Smooth muscle cell (in vitro differentiated cells): ENCODE results near the gene B3GNT8. TPM values are rescaled to one million over a fixed set of nuclear protein-coding genes. Genes with fewer than 3 reads are reported as not detected.
"Not testable (repeated sequence)": the region's sequence is repeated elsewhere in the genome, so short reads cannot be mapped to it uniquely, and the experiment has no call there.

Experiments used
- DNase-seq: peaks from one replicate; lab custom pipeline; 2025; ENCODE audit not compliant: unreplicated experiment; lab: John Stamatoyannopoulos, UW
- H2AFZ ChIP-seq: fragments of 200-600 bp; sonication (generic); 2 replicates; pipeline ENCODE4 v1.6.0; 2016; ENCODE audit warnings: antibody characterized with exemption, low read depth, mild to moderate bottlenecking
- H3F3A ChIP-seq: fragments of 200-600 bp; sonication (generic); 2 replicates; pipeline ENCODE4 v1.6.0; 2017; ENCODE audit warnings: antibody characterized with exemption, low read depth
- H3K27ac ChIP-seq: fragments of 200-600 bp; sonication (generic); 2 replicates; pipeline ENCODE4 v1.5.1; 2016; ENCODE audit warnings: low read depth, mild to moderate bottlenecking
- H3K27me3 ChIP-seq: fragments of 200-600 bp; sonication (generic); 2 replicates; pipeline ENCODE4 v1.6.1; 2016; ENCODE audit warnings: low read depth, mild to moderate bottlenecking
- H3K36me3 ChIP-seq: fragments of 200-600 bp; sonication (generic); 2 replicates; pipeline ENCODE4 v1.5.1; 2016; ENCODE audit warnings: low read depth
- H3K4me1 ChIP-seq: fragments of 200-600 bp; sonication (generic); 2 replicates; pipeline ENCODE4 v1.5.1; 2016; ENCODE audit warnings: low read depth
- H3K4me2 ChIP-seq: fragments of 200-600 bp; sonication (generic); 2 replicates; pipeline ENCODE4 v1.6.0; 2016; ENCODE audit warnings: mild to moderate bottlenecking
- H3K4me3 ChIP-seq: fragments of 200-600 bp; sonication (generic); 2 replicates; pipeline ENCODE4 v1.5.1; 2016; ENCODE audit warnings: mild to moderate bottlenecking
- H3K79me2 ChIP-seq: fragments of 200-600 bp; sonication (generic); 2 replicates; pipeline ENCODE4 v1.6.0; 2016; ENCODE audit warnings: low read depth, mild to moderate bottlenecking
- H3K9ac ChIP-seq: fragments of 200-600 bp; sonication (generic); 2 replicates; pipeline ENCODE4 v1.6.0; 2016; ENCODE audit warnings: low read depth
- H3K9me3 ChIP-seq: fragments of 200-600 bp; sonication (generic); replicated peaks from 2 replicates; pipeline ENCODE4 v1.5.1; 2016; ENCODE audit warnings: low read depth
- H4K20me1 ChIP-seq: fragments of 200-600 bp; sonication (generic); 2 replicates; pipeline ENCODE4 v1.6.0; 2016; ENCODE audit warnings: low read depth
- WGBS: methylation state at CpG from one replicate; pipeline ENCODE4 v1.1.7; 2016; ENCODE audit warnings: low lambda C conversion rate; 5-methylcytosine and 5-hydroxymethylcytosine counted together
- polyA plus RNA-seq: library from polyadenylated mRNA; unstranded; fragments of >200 nt; fragmentation: Nextera tagmentation; extraction: Ambion mirVana; gene quantifications from 2 replicates; pipeline ENCODE4 v1.2.1, GENCODE V29; 2016
- total RNA-seq: library from RNA; depleted of rRNA; stranded (reverse); fragments of >200 nt; gene quantifications from 2 replicates; pipeline ENCODE4 v1.2.3, GENCODE V29; 2014
- TF ChIP-seq, protein P1 (sequence below): fragments of 200-600 bp; sonication (generic); IDR thresholded peaks from 2 replicates; pipeline ENCODE4 v1.5.1; 2017; ENCODE audit warnings: borderline replicate concordance, mild to moderate bottlenecking, antibody characterized with exemption; ENCODE audit not compliant: insufficient read depth, poor library complexity, severe bottlenecking

Gene B3GNT8
- total and polyA plus RNA-seq, 2 experiments from 2014 or later: 0.85 to 1.7 TPM

DNA sequence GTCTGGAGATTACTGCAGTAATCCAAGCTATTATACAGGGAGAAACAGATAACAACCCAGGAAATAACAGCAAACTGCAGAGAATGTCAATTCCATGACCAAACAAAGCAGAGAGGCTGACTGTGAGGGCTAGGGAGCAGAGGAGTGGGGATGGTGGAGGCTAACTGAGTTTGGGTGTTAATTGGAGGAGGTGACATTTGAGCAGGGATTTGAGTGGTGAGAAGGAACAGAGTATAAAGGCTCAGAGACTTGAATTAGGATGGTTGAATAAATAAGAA, 9.4 kb upstream of the B3GNT8 start:
- Histone ChIP-seq H3K27me3 (no peaks in the 10 kb centered on the region), H2AFZ (no peak overlapping the region), H4K20me1 (no peaks in the 10 kb centered on the region), H3F3A (no peaks in the 10 kb centered on the region), H3K4me2 (no peak overlapping the region), H3K4me3 (no peak overlapping the region), H3K36me3 (no peaks in the 10 kb centered on the region), H3K27ac (no peak overlapping the region), H3K4me1 (no peaks in the 10 kb centered on the region), H3K9me3 (no peaks in the 10 kb centered on the region), H3K9ac (no peak overlapping the region), H3K79me2 (peaks cover 7% of the 10 kb centered on the region)
- no peak for DNase-seq
- TF ChIP-seq, protein P1, sequence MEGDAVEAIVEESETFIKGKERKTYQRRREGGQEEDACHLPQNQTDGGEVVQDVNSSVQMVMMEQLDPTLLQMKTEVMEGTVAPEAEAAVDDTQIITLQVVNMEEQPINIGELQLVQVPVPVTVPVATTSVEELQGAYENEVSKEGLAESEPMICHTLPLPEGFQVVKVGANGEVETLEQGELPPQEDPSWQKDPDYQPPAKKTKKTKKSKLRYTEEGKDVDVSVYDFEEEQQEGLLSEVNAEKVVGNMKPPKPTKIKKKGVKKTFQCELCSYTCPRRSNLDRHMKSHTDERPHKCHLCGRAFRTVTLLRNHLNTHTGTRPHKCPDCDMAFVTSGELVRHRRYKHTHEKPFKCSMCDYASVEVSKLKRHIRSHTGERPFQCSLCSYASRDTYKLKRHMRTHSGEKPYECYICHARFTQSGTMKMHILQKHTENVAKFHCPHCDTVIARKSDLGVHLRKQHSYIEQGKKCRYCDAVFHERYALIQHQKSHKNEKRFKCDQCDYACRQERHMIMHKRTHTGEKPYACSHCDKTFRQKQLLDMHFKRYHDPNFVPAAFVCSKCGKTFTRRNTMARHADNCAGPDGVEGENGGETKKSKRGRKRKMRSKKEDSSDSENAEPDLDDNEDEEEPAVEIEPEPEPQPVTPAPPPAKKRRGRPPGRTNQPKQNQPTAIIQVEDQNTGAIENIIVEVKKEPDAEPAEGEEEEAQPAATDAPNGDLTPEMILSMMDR: no peak

DNA sequence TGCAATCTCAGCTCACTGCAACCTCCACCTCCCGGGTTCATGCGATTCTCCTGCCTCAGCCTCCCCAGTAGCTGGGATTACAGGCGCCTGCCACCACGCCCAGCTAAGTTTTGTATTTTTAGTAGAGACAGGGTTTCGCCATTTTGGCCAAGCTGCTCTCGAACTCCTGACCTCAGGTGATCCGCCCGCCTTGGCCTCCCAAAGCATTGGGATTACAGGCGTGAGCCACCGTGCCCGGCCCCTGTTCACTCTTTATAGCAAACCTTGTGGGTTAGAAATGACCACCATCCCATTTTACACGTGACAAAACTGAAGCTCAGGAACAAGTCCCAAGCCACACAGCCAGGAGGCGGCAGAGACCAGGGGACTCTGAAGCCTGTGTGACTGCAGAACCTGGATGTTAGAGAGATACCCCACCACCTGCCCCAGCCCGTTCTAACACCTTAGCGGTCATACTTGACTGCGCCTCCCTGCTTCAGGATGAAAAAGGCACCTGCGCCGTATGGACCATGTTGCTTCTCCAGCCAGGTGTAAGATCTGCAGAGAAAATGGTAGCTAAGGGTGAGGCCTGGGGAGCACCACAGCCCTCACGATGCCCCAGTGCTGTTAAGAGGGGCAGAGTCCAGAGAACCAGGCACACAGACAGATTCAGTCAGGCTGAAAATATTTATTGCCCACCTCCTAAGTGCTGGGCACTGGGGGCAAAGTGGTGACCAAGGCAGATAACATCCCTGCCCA, 8.9 kb upstream of the B3GNT8 start:
- Histone ChIP-seq H3K9ac (no peak overlapping the region), H4K20me1 (no peaks in the 10 kb centered on the region), H3K4me1 (no peaks in the 10 kb centered on the region), H3K9me3 (no peaks in the 10 kb centered on the region), H3K4me2 (no peak overlapping the region), H3K36me3 (no peaks in the 10 kb centered on the region), H3F3A (no peaks in the 10 kb centered on the region), H3K27ac (no peak overlapping the region), H2AFZ (no peak overlapping the region), H3K27me3 (no peaks in the 10 kb centered on the region), H3K79me2 (peaks cover 7% of the 10 kb centered on the region), H3K4me3 (no peak overlapping the region)
- WGBS: 98% methylated on average over 19 of the region's 19 CpGs
- DNase-seq: no peak
- TF ChIP-seq, protein P1: no peak

DNA sequence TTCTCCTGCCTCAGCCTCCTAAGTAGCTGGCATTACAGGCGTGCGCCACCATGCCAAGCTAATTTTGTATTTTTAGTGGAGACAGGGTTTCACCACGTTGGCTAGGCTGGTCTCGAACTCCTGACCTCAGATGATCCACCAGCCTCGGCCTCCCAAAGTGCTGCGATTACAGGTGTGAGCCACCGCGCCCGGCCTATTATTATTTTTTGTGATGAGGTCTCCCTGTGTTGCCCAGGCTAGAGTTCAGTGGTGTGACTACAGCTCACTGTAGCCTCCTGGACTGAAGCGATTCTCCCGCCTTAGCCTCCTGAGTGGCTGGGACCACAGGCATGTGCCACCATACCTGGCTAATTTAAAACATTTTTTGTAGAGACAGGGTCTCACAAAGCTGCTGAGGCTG, 8.2 kb upstream of the B3GNT8 start:
- 97% methylated on average over 11 of the region's 11 CpGs for WGBS
- not testable (repeated sequence) for H4K20me1 ChIP-seq, H3K9ac ChIP-seq, H3K27ac ChIP-seq, H2AFZ ChIP-seq, H3K27me3 ChIP-seq, H3K4me3 ChIP-seq, H3K36me3 ChIP-seq, H3K9me3 ChIP-seq, H3K4me2 ChIP-seq, DNase-seq, H3K4me1 ChIP-seq, H3F3A ChIP-seq, H3K79me2 ChIP-seq

DNA sequence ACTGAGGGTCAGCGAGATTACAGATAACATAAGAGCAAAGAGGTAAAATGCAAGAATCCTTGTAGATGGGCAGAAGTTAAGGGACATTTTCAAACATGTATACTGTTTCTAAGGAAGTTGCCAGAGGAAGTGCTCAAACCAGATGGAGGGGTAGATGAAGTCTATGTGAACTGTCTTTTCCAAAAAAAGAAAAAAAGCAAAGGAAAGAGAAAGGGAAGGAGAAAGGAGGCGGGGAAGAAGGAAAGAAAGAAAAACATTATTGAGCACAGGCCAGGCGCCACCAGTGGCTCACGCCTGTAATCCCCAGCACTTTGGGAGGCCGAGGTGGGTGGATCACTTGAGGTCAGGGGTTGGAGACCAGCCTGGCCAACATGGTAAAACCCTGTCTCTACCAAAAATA, 7.3 kb upstream of the B3GNT8 start:
- no peak for DNase-seq
- Histone ChIP-seq H3K36me3 (no peaks in the 10 kb centered on the region), H3K27me3 (no peaks in the 10 kb centered on the region), H3K79me2 (peaks cover 7% of the 10 kb centered on the region), H3K4me1 (no peaks in the 10 kb centered on the region), H3K9ac (no peak overlapping the region), H3K4me2 (no peak overlapping the region), H3K27ac (no peak overlapping the region), H3K9me3 (no peaks in the 10 kb centered on the region), H3F3A (no peaks in the 10 kb centered on the region), H4K20me1 (no peaks in the 10 kb centered on the region), H3K4me3 (no peak overlapping the region), H2AFZ (no peak overlapping the region)
- WGBS: 92% methylated on average over 5 of the region's 5 CpGs
- TF ChIP-seq, protein P1: no peak
